K562 (cell line): ENCODE measurements around the gene PPP3R2. TPM values are rescaled to one million over a fixed set of nuclear protein-coding genes. Genes with fewer than 3 reads are reported as not detected.

Experiments used
- ATAC-seq: fragments of 200-7000 bp; cut with Tn5 transposase; 3 replicates; pipeline ENCODE4 v1.9.1; 2020; ENCODE audit warnings: moderate library complexity
- BruUV-seq: library from RNA; stranded (reverse); fragments of 400-500 nt; replicated peaks from 2 replicates; lab custom pipeline; 2021; lab: Mats Ljungman, UMichigan
- CTCF ChIA-PET: fragments of 300-600 bp; formaldehyde crosslinking; extraction: SDS; loops from one replicate; lab custom pipeline; 2021; ENCODE audit warnings: low intra/inter-chr PET ratio; lab: Yijun Ruan, JAX
- POLR2A ChIA-PET: fragments of 300-600, 350-650 bp; sonication (Branson Sonifier 250); formaldehyde crosslinking; extraction: SDS; loops from one replicate; lab custom pipeline; 2021; ENCODE audit warnings: antibody characterized with exemption, inconsistent platforms; lab: Yijun Ruan, JAX
- DNase-seq, 4 experiments: peaks; one replicate each; pipeline versions ENCODE4 v3.0.0 to v3.0.0-alpha.2; 2011 to 2018; ENCODE audit warnings: low spot score in 3 of 4, mixed read lengths in 3 of 4; ENCODE audit errors: extremely low read depth in 1 of 4
- FAIRE-seq: peaks from 2 replicates; lab custom pipeline; 2011; peaks lifted over from hg19 to GRCh38; lab: Jason Lieb, UNC
- H2AFZ ChIP-seq: 2 replicates; pipeline ENCODE4 v1.6.0; 2011; ENCODE audit warnings: low read depth, low read length, control low read depth, inconsistent platforms
- H3K27ac ChIP-seq: fragments of 200-600 bp; 3 replicates; pipeline ENCODE4 v1.8.0; 2011; ENCODE audit warnings: low read depth, mild to moderate bottlenecking, control low read depth, inconsistent platforms, low read length, moderate library complexity, mixed read lengths; ENCODE audit errors: extremely low read depth
- H3K27me3 ChIP-seq, 2 experiments: fragments of 300-600 bp in 1 of 2; 2 replicates in 1 of 2; 3 replicates in 1 of 2; pipeline versions ENCODE4 v1.6.0 to v1.8.0; 2011; ENCODE audit warnings: inconsistent platforms in 2 of 2, low read length in 2 of 2, mild to moderate bottlenecking in 1 of 2, mixed read lengths in 1 of 2, moderate library complexity in 1 of 2; ENCODE audit not compliant: control insufficient read depth in 2 of 2, insufficient read depth in 2 of 2
- H3K36me3 ChIP-seq: fragments of 300-600 bp; 3 replicates; pipeline ENCODE4 v1.8.0; 2011; ENCODE audit warnings: mild to moderate bottlenecking, low read length, inconsistent platforms; ENCODE audit not compliant: control insufficient read depth, insufficient read depth
- H3K4me1 ChIP-seq, 2 experiments: fragments of 200-600 bp in 1 of 2; replicated peaks in 1 of 2; 2 replicates in 1 of 2; 3 replicates in 1 of 2; pipeline versions ENCODE4 v1.5.1 to v1.8.0; 2011; ENCODE audit warnings: inconsistent platforms in 2 of 2, low read length in 2 of 2, mild to moderate bottlenecking in 1 of 2, mixed read lengths in 1 of 2, moderate library complexity in 1 of 2; ENCODE audit not compliant: control insufficient read depth in 2 of 2, insufficient read depth in 2 of 2
- H3K4me2 ChIP-seq: 2 replicates; pipeline ENCODE4 v1.6.1; 2011; ENCODE audit warnings: low read length, control low read depth, inconsistent platforms, mixed read lengths; ENCODE audit not compliant: insufficient read depth
- H3K4me3 ChIP-seq: fragments of 200-600 bp; sonication (generic), shearing (Covaris generic); 2 replicates; pipeline ENCODE4 v1.5.1; 2016; ENCODE audit warnings: control low read depth, inconsistent platforms
- H3K79me2 ChIP-seq: fragments of 200-600 bp; 3 replicates; pipeline ENCODE4 v1.8.0; 2011; ENCODE audit warnings: low read length, inconsistent platforms; ENCODE audit not compliant: control insufficient read depth, insufficient read depth
- H3K9ac ChIP-seq, 2 experiments: 2 replicates each; pipeline versions ENCODE4 v1.6.0 to v1.6.1; 2011; ENCODE audit warnings: low read depth in 2 of 2, low read length in 2 of 2, control low read depth in 1 of 2, inconsistent platforms in 1 of 2, mild to moderate bottlenecking in 1 of 2, mixed read lengths in 1 of 2; ENCODE audit not compliant: insufficient read depth in 1 of 2
- H3K9me1 ChIP-seq: one replicate; pipeline ENCODE4 v1.6.0; 2011; ENCODE audit warnings: inconsistent platforms, mild to moderate bottlenecking, low read length, moderate library complexity; ENCODE audit not compliant: control insufficient read depth, insufficient read depth
- H3K9me3 ChIP-seq: replicated peaks from 2 replicates; pipeline ENCODE4 v1.5.1; 2011; ENCODE audit warnings: low read depth, low read length, inconsistent platforms; ENCODE audit not compliant: control insufficient read depth, insufficient read depth
- H4K20me1 ChIP-seq: replicated peaks from 2 replicates; pipeline ENCODE4 v1.6.1; 2011; ENCODE audit warnings: low read length, inconsistent platforms, mixed read lengths; ENCODE audit not compliant: control insufficient read depth, insufficient read depth
- ARID3A ChIP-seq: IDR thresholded peaks from 2 replicates; pipeline ENCODE4 v1.6.1; 2012; ENCODE audit warnings: low read depth, low read length, improper control_type of control experiment, borderline replicate concordance
- CBX2 ChIP-seq: fragments of 200-600 bp; sonication (generic); IDR thresholded peaks from one replicate; pipeline ENCODE4 v1.6.1; 2012; ENCODE audit warnings: mild to moderate bottlenecking, low read length, inconsistent platforms; ENCODE audit not compliant: insufficient read depth, poor library complexity, severe bottlenecking
- GABPB1 ChIP-seq: sonication (generic); formaldehyde crosslinking; IDR thresholded peaks from 2 replicates; pipeline ENCODE4 v1.8.0; 2022; ENCODE audit warnings: mild to moderate bottlenecking, missing genetic modification reagents
- POLR2G ChIP-seq: fragments of 200-400 bp; formaldehyde crosslinking; IDR thresholded peaks from 2 replicates; pipeline ENCODE4 v1.6.1; 2017; ENCODE audit warnings: low read depth, mild to moderate bottlenecking, antibody characterized with exemption, low read length, moderate library complexity
- RBM22 ChIP-seq: fragments of 200-400 bp; formaldehyde crosslinking; IDR thresholded peaks from 2 replicates; pipeline ENCODE4 v1.6.1; 2018; ENCODE audit warnings: low read length, low read depth; ENCODE audit not compliant: poor library complexity, severe bottlenecking
- SAFB ChIP-seq: fragments of 200-400 bp; formaldehyde crosslinking; IDR thresholded peaks from 2 replicates; pipeline ENCODE4 v1.6.1; 2017; ENCODE audit warnings: low read depth, low read length, borderline replicate concordance
- YBX1 ChIP-seq: fragments of 450-650 bp; IDR thresholded peaks from 2 replicates; pipeline ENCODE4 v1.7.1; 2016; ENCODE audit warnings: mild to moderate bottlenecking
- ZNF561 ChIP-seq: fragments of 450-650 bp; formaldehyde crosslinking; conservative IDR thresholded peaks from 2 replicates; pipeline ENCODE4 v1.4.0; 2020; ENCODE audit warnings: mild to moderate bottlenecking, moderate library complexity
- in situ Hi-C: fragments of 300-500 bp; cut with MboI; formaldehyde crosslinking; loops from 4 replicates; pipeline ENCODE4 v1.15.0; 2018; ENCODE audit warnings: inconsistent platforms, mixed read lengths
- intact Hi-C: fragments of 100-400 bp; cut with micrococcal nuclease; formaldehyde crosslinking; loops from 2 replicates; pipeline ENCODE4 v1.14.2; 2022
- polyA plus RNA-seq, 8 experiments: library from polyadenylated mRNA; depleted of rRNA in 4 of 8; stranded (reverse) in 5 of 8; unstranded in 3 of 8; fragments of >200 nt; fragmentation: Nextera tagmentation in 2 of 8; fragmentation: Illumina TruSeq in 1 of 8; extraction: Ambion mirVana in 2 of 8; extraction: Trizol in 1 of 8; gene quantifications; 2 replicates each; pipeline versions ENCODE4 v1.2.1 to v1.2.3, GENCODE V29; 2011 to 2014; ENCODE audit warnings: inconsistent platforms in 1 of 8, missing spikeins in 1 of 8
- total RNA-seq, 7 experiments: library from RNA; depleted of rRNA in 6 of 7; stranded (reverse); fragments of >200 nt in 6 of 7; fragmentation: Illumina TruSeq in 2 of 7; extraction: Trizol in 2 of 7; gene quantifications; 2 replicates each; pipeline versions ENCODE4 v1.2.1 to v1.2.3, GENCODE V29; 2011 to 2021; ENCODE audit warnings: low replicate concordance in 1 of 7
- TF ChIP-seq, protein P1 (sequence below): fragments of 250-450 bp; sonication (Bioruptor Pico); IDR thresholded peaks from 2 replicates; pipeline ENCODE4 v1.8.0; 2021; ENCODE audit warnings: borderline replicate concordance, mild to moderate bottlenecking, moderate library complexity; ENCODE audit not compliant: poor library complexity, severe bottlenecking
- TF ChIP-seq, protein P2 (sequence below): sonication (generic); formaldehyde crosslinking; IDR thresholded peaks from 2 replicates; pipeline ENCODE4 v1.8.1; 2022; ENCODE audit warnings: missing genetic modification reagents

PPP3R2 gene
- total and polyA plus RNA-seq, 9 of the 15 experiments (the other 6 are each of a cell fraction or from before 2014, with no cell fraction given), result not detected

DNA sequence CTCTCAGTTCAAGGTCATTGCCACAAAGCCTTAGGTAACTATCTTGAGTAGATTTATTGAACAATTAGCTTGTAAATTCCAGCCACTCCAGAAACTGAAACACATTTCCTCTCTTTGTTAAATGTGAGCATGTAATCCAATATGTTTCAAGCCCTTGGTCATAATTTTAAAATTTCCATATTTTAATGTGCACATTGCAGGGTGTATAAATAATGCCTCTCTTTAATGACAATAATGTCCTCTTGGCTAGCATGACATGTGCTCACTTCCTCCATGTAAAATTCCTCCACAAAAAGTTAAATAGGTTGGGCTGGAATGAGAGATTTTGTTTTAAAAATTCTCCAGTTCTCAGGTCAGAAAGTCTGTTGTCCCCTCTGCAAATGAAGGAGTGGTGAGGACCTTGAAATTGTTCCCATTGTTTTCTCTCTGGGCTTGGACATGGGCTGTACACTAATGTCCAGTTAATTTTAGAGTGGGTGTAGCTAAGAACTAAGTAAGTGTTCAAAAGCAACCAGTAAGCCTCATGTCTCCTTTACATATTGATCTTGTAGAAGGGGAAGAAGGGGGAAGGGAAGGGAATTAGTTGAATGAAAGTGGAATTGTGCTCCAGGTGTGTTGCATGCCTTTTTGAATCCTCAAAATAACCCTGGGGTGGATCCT is 2.9 kb downstream of the PPP3R2 start:
- FAIRE-seq (no peak), ATAC-seq (no peak), DNase-seq (no peak)
- Histone ChIP-seq H3K9me1 (no peaks in the 10 kb centered on the region), H3K36me3 (no peaks in the 10 kb centered on the region), H3K27ac (no peak overlapping the region), H3K9ac (no peak overlapping the region), H3K4me3 (no peak overlapping the region), H3K79me2 (no peaks in the 10 kb centered on the region), H3K9me3 (no peaks in the 10 kb centered on the region), H3K27me3 (peaks cover 9 to 18% of the 10 kb centered on the region in 2 experiments), H3K4me1 (0 out of 5 replicates have a peak, but pooled peaks cover 0 to 3% of the 10 kb centered on the region in 2 experiments), H4K20me1 (no peaks in the 10 kb centered on the region), H3K4me2 (no peak overlapping the region), H2AFZ (no peak overlapping the region)
- intact Hi-C loops, result no loop called here
- POLR2A ChIA-PET, result no interaction called here
- CTCF ChIA-PET, result no interaction called here
- no peak for TF ChIP-seq ZNF561 (CRISPR knock-in tag)
- no peak for TF ChIP-seq SAFB
- no peak for TF ChIP-seq POLR2G
- TF ChIP-seq, protein P1, sequence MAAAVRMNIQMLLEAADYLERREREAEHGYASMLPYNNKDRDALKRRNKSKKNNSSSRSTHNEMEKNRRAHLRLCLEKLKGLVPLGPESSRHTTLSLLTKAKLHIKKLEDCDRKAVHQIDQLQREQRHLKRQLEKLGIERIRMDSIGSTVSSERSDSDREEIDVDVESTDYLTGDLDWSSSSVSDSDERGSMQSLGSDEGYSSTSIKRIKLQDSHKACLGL, result no peak
- no peak for TF ChIP-seq YBX1
- TF ChIP-seq ARID3A, result no peak
- no peak for TF ChIP-seq CBX2
- no peak for TF ChIP-seq RBM22
- TF ChIP-seq, protein P2, sequence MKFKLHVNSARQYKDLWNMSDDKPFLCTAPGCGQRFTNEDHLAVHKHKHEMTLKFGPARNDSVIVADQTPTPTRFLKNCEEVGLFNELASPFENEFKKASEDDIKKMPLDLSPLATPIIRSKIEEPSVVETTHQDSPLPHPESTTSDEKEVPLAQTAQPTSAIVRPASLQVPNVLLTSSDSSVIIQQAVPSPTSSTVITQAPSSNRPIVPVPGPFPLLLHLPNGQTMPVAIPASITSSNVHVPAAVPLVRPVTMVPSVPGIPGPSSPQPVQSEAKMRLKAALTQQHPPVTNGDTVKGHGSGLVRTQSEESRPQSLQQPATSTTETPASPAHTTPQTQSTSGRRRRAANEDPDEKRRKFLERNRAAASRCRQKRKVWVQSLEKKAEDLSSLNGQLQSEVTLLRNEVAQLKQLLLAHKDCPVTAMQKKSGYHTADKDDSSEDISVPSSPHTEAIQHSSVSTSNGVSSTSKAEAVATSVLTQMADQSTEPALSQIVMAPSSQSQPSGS (CRISPR knock-in tag), result no peak
- no peak for TF ChIP-seq GABPB1 (CRISPR knock-in tag)
- in situ Hi-C loops, result no loop called here
- no TSS peak for BruUV-seq
